Fibroblast of lung (primary cell): Measurements from ENCODE around the gene COL4A1. TPM values are rescaled to one million over a fixed set of nuclear protein-coding genes. Genes with fewer than 3 reads are reported as not detected.
A peak's percentile ranks its signal among the peaks of the same experiment; 100 is the strongest.

Experiments
- DNase-seq, 2 donors: peaks; one replicate each; pipeline versions ENCODE4 v3.0.0 to v3.0.0-alpha.2; 2010; ENCODE audit warnings: low read depth in 2 of 2
- H2AFZ ChIP-seq: 2 replicates; pipeline ENCODE4 v1.5.1; 2012; ENCODE audit warnings: low read length, control low read depth, inconsistent platforms
- H3K27ac ChIP-seq: 2 replicates; pipeline ENCODE4 v1.5.1; 2011; ENCODE audit warnings: low read length, control low read depth; ENCODE audit not compliant: insufficient read depth
- H3K27me3 ChIP-seq: 2 replicates; pipeline ENCODE4 v1.5.1; 2011; ENCODE audit warnings: mild to moderate bottlenecking, low read length; ENCODE audit not compliant: control insufficient read depth, insufficient read depth
- H3K36me3 ChIP-seq: 2 replicates; pipeline ENCODE4 v1.5.1; 2011; ENCODE audit warnings: low read length; ENCODE audit not compliant: control insufficient read depth, insufficient read depth
- H3K4me1 ChIP-seq: 2 replicates; pipeline ENCODE4 v1.5.1; 2011; ENCODE audit warnings: low read length; ENCODE audit not compliant: control insufficient read depth, insufficient read depth; ENCODE audit errors: extremely low read depth
- H3K4me2 ChIP-seq: 2 replicates; pipeline ENCODE4 v1.5.1; 2011; ENCODE audit warnings: low read length, control low read depth; ENCODE audit not compliant: insufficient read depth; ENCODE audit errors: extremely low read depth
- H3K4me3 ChIP-seq, 4 experiments: fragments of 200-600 bp in 1 of 4; sonication (generic) in 1 of 4; replicated peaks in 1 of 4; 2 replicates each; pipeline ENCODE4 v1.5.1; 2011 to 2016; ENCODE audit warnings: low read length in 4 of 4, low read depth in 3 of 4, mild to moderate bottlenecking in 3 of 4, control low read depth in 2 of 4, inconsistent platforms in 1 of 4, mixed read lengths in 1 of 4; ENCODE audit not compliant: insufficient read depth in 1 of 4; ENCODE audit errors: control extremely low read depth in 1 of 4
- H3K79me2 ChIP-seq: 2 replicates; pipeline ENCODE4 v1.5.1; 2012; ENCODE audit warnings: mild to moderate bottlenecking, low read length, inconsistent platforms; ENCODE audit not compliant: control insufficient read depth, insufficient read depth
- H3K9ac ChIP-seq: 2 replicates; pipeline ENCODE4 v1.5.1; 2011; ENCODE audit warnings: mild to moderate bottlenecking, low read length, control low read depth; ENCODE audit not compliant: insufficient read depth
- H3K9me3 ChIP-seq: 2 replicates; pipeline ENCODE4 v1.5.1; 2012; ENCODE audit warnings: low read depth, low read length; ENCODE audit not compliant: control insufficient read depth, insufficient read depth
- H4K20me1 ChIP-seq: 2 replicates; pipeline ENCODE4 v1.5.1; 2011; ENCODE audit warnings: low read length; ENCODE audit not compliant: control insufficient read depth, insufficient read depth; ENCODE audit errors: extremely low read depth
- CTCF ChIP-seq, 2 donors: IDR thresholded peaks in 1 of 2; conservative IDR thresholded peaks in 1 of 2; 1 replicate in 1 of 2; 2 replicates in 1 of 2; pipeline ENCODE4 v1.5.1; 2011 to 2012; ENCODE audit warnings: low read length in 2 of 2, control low read depth in 1 of 2, inconsistent platforms in 1 of 2, low read depth in 1 of 2, mild to moderate bottlenecking in 1 of 2
- EZH2 ChIP-seq: IDR thresholded peaks from 2 replicates; pipeline ENCODE4 v1.5.1; 2012; ENCODE audit warnings: low read length, control low read depth, mild to moderate bottlenecking; ENCODE audit errors: missing control alignments
- polyA plus RNA-seq, 2 donors: library from polyadenylated mRNA; depleted of rRNA in 1 of 2; stranded (reverse) in 1 of 2; unstranded in 1 of 2; fragments of >200 nt; gene quantifications; 2 replicates each; pipeline ENCODE4 v1.2.1, GENCODE V29; 2011 to 2012; ENCODE audit warnings: missing spikeins in 1 of 2
- total RNA-seq: library from RNA; depleted of rRNA; stranded (reverse); fragments of >200 nt; gene quantifications from 2 replicates; pipeline ENCODE4 v1.2.1, GENCODE V29; 2014

COL4A1 gene
- total and polyA plus RNA-seq, 2 donors (not counting 1 experiment from before 2014, with no cell fraction given), result 34.0 to 607 TPM

- DNase-seq, result peak; percentile 35 to 47
- Histone ChIP-seq H2AFZ (no peak overlapping the region), H3K9me3 (no peaks in the 10 kb centered on the region), H3K4me2 (no peak overlapping the region), H3K4me3 (no peak overlapping the region), H4K20me1 (no peaks in the 10 kb centered on the region), H3K27ac (no peak overlapping the region), H3K4me1 (no peaks in the 10 kb centered on the region), H3K27me3 (no peaks in the 10 kb centered on the region), H3K9ac (no peak overlapping the region), H3K36me3 (no peaks in the 10 kb centered on the region), H3K79me2 (no peaks in the 10 kb centered on the region)
- TF ChIP-seq CTCF (conservative IDR thresholded peaks at IDR 0.05 in 1 of 2, IDR thresholded peaks at IDR 0.05 in 1 of 2; ENCODE audit: low read depth in 1 of 2, low read length in 2 of 2) (no peak), EZH2 (no peak)
Measured at GRCh38 chr13:110103534-110103933, 203.4 kb downstream of the COL4A1 start.

GRCh38 chr13:110103026-110103425 is 203.9 kb downstream of the COL4A1 start:
- no peak overlapping the region for H2AFZ ChIP-seq

GRCh38 chr13:110102053-110102452 is 204.9 kb downstream of the COL4A1 start:
- Histone ChIP-seq H3K9me3 (no peaks in the 10 kb centered on the region), H3K27ac (no peak overlapping the region), H3K9ac (no peak overlapping the region), H3K4me3 (no peak overlapping the region), H3K36me3 (no peaks in the 10 kb centered on the region), H4K20me1 (no peaks in the 10 kb centered on the region), H3K4me1 (no peaks in the 10 kb centered on the region), H3K79me2 (no peaks in the 10 kb centered on the region), H3K4me2 (no peak overlapping the region), H3K27me3 (no peaks in the 10 kb centered on the region), H2AFZ (no peak overlapping the region)
- no peak for DNase-seq
- TF ChIP-seq CTCF (conservative IDR thresholded peaks at IDR 0.05 in 1 of 2, IDR thresholded peaks at IDR 0.05 in 1 of 2; ENCODE audit: low read depth in 1 of 2, low read length in 2 of 2) (no peak), EZH2 (no peak)

More at GRCh38 chr13:110103026-110103425, 203.9 kb downstream of the COL4A1 start:
- no peaks in the 10 kb centered on the region for H3K4me1 ChIP-seq
- TF ChIP-seq EZH2, result no peak
- no peak for TF ChIP-seq CTCF (conservative IDR thresholded peaks at IDR 0.05 in 1 of 2, IDR thresholded peaks at IDR 0.05 in 1 of 2; ENCODE audit: low read depth in 1 of 2, low read length in 2 of 2)
- no peak overlapping the region for H3K4me2 ChIP-seq
- H3K9me3 ChIP-seq, result no peaks in the 10 kb centered on the region
- no peaks in the 10 kb centered on the region for H3K36me3 ChIP-seq
- H3K27ac ChIP-seq, result no peak overlapping the region
- no peak overlapping the region for H3K9ac ChIP-seq
- DNase-seq, result peak in 1 of 2 donors; percentile 29
- no peaks in the 10 kb centered on the region for H4K20me1 ChIP-seq
- no peaks in the 10 kb centered on the region for H3K79me2 ChIP-seq
- H3K27me3 ChIP-seq, result no peaks in the 10 kb centered on the region
- H3K4me3 ChIP-seq, result no peak overlapping the region
